GM19463 (cell line): ENCODE results near the gene SCYL2.
"Not testable (repeated sequence)": the region's sequence is repeated elsewhere in the genome, so short reads cannot be mapped to it uniquely, and the experiment has no call there.

Source experiments
- ATAC-seq: cut with Tn5 transposase; IDR thresholded peaks from one replicate; pipeline ENCODE4 v1.9.1; 2021; ENCODE audit warnings: mild to moderate bottlenecking, moderate library complexity; ENCODE audit not compliant: unreplicated experiment

The SCYL2 gene, protein sequence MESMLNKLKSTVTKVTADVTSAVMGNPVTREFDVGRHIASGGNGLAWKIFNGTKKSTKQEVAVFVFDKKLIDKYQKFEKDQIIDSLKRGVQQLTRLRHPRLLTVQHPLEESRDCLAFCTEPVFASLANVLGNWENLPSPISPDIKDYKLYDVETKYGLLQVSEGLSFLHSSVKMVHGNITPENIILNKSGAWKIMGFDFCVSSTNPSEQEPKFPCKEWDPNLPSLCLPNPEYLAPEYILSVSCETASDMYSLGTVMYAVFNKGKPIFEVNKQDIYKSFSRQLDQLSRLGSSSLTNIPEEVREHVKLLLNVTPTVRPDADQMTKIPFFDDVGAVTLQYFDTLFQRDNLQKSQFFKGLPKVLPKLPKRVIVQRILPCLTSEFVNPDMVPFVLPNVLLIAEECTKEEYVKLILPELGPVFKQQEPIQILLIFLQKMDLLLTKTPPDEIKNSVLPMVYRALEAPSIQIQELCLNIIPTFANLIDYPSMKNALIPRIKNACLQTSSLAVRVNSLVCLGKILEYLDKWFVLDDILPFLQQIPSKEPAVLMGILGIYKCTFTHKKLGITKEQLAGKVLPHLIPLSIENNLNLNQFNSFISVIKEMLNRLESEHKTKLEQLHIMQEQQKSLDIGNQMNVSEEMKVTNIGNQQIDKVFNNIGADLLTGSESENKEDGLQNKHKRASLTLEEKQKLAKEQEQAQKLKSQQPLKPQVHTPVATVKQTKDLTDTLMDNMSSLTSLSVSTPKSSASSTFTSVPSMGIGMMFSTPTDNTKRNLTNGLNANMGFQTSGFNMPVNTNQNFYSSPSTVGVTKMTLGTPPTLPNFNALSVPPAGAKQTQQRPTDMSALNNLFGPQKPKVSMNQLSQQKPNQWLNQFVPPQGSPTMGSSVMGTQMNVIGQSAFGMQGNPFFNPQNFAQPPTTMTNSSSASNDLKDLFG

DNA sequence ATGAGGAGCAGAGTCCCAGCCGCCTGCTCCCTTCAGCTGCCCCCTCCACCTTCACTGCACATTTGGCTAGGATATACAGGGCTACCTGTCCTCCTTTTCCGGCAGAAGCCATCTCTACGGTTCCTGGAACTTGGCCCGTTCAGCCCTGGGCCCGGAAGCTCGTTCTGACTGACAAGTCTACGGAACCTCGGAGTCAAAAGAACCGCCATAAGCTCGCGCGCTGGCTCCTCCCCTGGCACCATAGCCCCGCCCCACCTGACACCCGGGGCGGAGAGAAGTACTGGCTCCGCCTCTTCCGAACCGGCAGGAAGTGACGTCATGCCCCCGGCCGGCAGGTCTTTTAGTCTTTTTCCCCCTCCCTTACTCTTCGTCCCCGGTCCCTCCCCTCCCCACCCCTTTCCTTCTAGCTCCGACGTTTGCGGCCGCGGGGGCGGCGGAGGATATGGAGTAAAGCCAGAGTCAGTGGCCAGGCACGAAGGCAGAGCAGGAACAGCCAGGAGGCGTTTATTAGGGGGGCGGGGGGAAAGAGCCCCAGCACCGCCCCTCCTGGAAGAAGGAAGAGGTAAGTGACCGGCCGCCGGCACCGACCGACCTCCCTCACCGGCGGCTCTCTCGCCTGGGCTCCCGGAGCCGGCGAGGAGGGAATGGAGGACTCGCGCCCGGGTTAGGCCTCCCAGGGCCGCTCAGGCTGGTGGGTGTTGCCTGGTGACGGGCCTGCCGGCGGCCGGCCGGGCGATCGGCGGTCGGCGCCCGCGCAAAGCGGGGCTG, at the start of gene SCYL2, which contains the start of gene DEPDC4:
Gene SCYL2 (plus strand): TSS at position 343 of the 768 bp plus-strand sequence. CDS start 15,794 bp downstream, outside the sequence.
Gene DEPDC4 (minus strand): TSS at position 245 of the 768 bp plus-strand sequence. CDS start 3 bp downstream, at position 242.
- ATAC-seq: peak; percentile 84

DNA sequence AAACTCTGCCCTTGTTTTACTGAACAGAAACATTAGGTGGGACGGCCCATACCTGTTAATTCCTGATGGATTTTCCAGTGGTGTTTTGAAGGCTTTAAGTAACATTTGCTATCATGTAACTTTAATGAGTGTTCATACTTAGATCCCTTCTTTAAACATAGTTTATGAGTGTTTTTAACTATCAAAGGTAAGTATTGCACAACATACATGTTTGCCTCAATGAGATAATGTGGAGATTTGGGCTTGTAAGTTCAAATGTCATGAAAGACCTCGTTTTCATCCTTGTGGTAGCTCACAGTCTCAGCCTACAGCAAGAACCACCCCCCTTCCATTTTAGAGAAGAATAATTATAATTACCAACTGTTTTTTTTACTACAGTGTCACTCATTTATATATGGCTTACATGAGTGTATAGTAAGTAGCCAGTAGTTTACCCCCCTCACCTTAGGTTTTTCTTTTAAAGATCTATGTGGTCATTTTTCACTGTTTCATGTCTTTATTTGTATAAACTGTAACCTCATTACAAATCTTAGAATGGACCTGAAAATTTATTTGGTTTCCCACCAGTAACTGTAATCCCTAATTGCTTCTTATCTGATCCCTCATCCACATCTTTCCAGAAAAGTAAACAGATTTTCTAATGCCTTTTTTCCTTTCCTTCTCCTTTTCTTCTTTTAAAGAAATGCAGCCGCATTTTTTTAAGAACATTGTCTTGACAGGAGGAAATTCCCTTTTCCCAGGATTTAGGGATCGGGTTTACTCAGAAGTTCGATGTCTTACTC, 47.5 kb upstream of the SCYL2 start:
- no peak for ATAC-seq

DNA sequence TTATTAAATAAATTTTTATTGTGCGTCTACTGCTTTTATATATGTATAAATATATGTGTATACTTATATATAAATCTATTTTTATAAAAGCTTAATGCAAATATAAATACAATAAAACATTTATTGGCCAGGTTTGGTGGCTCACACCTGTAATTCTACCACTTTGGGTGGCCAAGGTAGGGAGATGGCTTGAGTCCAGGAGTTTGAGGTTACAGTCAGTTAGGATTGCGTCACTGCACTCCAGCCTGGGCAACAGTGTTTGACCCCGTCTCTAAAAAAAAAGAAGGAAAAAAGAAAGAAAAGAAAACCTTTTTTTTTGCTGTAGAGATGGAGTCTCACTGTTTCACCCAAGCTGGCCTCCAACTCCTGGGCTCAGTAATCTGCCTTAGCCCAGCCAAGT, 45.5 kb upstream of the SCYL2 start:
- no peak for ATAC-seq

DNA sequence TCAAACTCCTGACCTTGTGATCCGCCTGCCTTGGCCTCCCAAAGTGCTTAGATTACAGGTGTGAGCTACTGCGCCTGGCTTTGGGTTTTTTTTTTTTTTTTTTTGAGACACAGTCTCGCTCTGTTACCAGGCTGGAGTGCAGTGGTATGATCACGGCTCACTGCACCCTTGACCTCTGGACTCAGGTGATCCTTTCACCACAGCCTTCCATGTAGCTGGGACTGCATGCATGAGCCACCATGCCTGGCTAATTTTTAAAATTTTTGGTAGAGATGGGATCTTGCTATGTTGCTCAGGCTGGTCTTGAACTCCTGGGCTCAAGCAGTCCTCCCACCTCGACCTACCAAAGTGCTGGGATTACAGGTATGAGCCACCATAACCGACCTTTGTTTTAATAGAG, 44.8 kb upstream of the SCYL2 start:
- ATAC-seq: not testable (repeated sequence)

DNA sequence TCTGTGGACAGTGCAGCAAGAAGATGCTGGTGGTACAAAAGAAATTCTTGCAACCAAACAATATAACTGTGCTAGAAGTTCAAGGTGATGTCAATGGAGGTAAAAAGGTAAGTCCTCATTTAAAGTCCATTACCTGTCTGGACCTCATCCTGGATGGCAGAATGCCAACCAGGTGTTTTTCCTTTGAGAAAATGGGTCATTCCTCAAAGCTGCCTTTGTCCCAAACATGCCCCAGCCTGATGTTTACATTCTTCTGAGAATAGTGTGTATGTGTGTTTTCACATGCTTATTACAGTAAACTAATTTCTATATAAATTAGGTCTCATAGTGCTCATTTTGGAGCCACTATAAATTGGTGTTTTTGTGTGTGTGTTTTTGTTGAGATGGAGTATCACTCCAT, 41.5 kb upstream of the SCYL2 start:
- ATAC-seq: no peak

DNA sequence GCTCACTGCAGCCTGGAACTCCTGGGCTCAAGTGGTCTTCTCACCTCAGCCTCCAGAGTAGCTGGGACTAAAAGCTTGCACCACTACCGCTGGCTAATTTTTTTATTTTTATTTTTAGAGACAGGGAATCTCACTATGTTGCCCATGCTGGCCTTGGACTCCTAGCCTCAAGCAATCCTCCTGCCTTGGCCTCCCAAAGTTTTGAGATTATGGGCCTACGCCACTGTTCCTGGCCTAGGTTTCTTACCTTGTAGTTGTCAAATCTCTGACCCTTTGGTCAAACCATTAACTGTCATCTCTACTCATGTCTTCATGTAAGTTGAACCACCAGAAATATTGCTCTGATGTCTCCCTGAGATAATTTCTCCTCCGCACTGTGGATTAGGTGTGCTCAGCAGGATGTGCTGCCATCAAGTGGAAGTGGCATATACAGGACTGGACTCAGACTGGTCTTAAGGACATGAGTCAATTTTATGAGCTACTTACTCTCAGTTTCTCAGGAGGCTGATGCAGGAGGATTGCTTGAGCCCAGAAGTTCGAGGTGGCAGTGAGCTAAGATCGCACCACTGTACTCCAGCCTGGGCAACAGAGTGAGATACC, 37.8 kb upstream of the SCYL2 start:
- ATAC-seq: no peak

DNA sequence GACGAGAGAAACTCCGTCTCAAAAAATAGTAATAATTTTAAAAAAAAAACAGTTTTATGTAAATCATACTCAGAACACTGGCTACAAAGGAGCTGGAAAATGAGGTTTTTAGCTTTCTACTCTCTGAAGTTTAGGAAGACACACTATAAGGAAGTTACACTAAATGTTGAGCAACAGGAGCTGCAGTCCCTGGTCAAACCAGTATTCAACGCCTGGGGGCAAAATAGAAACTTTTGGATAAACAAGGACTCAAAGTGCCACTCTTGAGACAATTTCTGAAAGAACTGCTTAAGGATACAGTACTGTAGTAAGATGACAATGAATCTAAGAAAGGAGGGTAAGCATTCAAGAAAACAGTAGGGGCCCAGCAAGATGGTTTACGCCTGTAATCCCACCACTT, 37.1 kb upstream of the SCYL2 start:
- ATAC-seq: no peak

DNA sequence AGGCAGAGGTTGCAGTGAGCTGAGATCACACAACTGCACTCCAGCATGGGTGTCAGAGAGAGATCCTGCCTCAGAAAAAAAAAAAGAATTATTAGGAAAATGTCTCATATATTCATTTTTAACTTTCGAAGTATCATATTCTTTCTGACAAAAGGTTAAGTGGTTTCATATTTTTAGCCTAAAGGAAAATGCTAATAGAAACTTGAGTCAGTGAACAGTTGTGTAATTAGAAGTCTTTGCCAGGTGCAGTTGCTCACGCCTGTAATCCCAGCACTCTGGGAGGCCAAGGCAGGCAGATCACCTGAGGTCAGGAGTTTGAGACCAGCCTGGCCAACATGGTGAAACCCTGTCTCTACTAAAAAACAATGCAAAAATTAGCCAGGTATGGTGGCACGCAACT, 35.1 kb upstream of the SCYL2 start:
- not testable (repeated sequence) for ATAC-seq

DNA sequence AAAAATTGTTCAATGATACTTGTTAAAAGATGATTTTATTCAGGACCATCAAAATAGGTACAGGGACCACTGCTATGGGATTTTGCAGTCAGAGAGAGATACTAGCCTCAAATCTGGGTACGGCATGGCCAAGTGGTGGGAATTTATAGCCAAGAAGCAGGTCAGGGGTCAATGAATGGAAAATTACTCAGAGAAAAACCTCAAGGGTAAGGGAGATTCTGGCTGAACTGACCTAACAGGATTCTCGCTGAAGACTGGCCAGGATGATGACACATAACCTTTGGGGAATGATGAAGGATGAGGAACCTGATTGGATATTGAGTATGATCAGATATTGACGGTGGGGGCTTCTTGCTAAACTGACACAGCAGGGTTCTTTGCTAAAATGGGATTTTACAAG, 32.8 kb upstream of the SCYL2 start:
- ATAC-seq: no peak

DNA sequence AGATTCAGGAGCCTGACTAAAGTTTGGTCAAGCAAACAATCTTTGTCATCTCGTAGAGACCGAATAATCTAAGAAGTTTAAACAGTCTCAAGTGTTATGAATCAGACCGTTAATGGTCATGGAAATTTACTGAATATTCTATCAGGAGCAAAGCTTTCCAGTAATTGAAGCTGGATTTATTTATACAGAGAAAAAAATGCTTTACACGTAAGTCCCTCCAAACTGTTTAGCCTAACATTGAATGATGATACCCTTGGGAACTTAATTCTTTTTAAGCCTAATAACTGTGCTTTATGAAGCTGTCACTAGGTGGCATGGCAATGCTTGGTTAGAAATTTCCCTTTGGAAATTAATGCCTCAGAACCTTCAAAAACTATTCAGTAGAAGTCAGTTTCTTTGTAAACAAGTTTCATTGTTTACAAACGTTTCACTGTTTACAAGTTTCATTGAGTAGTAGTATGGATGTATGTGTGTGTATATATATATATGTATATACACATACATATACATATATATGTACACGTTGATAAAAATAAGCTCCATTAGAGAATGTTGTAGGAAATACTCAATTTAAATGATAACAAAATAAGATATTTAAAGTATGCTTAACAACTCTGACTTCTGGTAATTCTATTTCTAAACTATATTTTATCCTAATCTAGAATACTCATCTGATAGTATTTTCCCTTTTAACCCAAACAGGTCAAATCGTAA, 32.2 kb upstream of the SCYL2 start:
- no peak for ATAC-seq

DNA sequence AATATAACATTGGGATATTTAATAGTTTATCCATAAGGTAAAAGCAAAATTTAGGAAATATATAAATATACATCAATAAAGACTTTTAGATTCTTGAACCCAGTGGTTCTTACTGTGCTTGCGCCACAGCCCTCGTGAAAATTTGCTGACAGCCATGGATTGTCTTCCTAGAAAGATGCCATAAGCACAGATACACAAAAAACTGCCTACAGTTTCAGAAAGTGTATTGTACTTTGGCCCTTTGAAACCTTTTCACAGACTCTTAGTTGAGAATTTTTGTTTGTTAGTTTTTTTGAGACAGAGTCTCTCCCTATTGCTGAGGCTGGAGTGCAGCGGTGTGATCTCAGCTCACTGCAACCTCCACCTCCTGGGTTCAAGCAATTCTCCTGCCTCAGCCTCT, 28.2 kb upstream of the SCYL2 start:
- no peak for ATAC-seq

DNA sequence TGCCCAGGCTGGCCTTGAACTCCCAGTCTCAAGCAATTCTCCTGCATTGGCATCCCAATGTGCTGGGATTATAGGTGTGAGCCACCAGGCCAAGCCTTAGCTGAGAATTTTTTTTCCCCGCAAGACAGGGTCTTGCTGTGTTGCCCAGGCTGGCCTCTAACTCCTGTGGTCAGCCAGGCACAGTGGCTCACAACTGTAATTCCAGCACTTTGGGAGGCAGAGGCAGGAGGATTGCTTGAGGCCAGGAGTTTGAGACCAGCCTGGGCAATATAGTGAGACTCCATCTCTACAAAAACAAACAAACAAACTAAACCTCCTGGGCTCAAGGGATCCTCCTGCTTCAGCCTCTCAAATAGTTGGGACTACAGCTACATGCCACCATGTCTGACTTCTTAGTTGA, 27.4 kb upstream of the SCYL2 start:
- no peak for ATAC-seq

DNA sequence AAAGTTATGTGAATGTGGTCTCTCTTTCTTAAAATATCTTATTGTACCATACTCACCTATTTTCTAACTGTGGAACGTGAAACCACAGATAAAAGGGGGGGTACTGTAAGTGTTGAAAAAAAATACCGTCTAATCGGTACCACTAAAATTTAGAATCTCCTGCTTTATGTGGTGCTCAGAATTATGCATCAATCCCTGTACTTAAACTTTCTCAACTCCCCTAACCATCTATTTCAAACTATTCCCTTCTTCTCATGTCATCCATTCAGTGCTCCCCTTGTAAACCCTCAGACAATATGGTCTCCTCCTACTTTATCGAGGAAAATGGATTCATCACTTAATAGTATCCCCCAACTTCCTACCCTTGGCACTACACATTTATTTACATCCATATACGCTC, 23.8 kb upstream of the SCYL2 start:
- ATAC-seq: no peak

DNA sequence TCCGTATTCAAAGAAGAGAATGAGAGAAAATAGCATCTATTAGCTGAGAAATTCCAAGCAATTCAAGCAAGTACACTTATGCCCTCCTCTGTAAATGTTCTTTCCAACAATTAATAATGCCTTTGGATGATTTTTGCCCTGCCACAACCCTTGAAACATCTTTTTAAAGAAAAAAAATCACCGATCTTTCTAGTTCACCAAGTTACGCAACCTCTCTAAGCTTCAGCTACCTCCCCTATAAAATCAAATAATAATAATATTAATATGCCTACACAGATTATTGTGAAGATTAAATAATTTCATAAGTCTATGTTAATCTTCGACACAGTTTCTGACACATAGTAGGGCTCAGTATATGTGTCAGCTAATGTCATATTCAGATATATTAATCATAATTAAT, 19.2 kb upstream of the SCYL2 start:
- no peak for ATAC-seq

DNA sequence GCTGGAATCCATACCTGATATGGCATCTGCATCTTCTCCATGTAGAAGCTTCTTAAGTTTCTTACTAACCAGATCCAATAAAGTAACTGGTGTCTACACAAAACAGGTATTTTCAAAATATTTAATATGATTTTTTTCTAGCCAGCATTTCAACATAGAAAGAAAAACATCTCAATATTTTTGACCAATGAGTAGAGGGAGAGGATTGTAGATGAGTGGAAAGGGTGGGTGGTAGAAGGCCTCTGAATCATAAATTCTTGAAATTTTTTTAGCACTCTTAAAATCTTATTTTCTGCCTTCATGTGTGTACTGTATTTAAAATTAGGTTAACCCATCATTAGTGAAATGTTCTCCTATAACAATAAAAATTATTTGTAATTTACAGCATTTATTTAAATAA, 18.1 kb upstream of the SCYL2 start:
- no peak for ATAC-seq

DNA sequence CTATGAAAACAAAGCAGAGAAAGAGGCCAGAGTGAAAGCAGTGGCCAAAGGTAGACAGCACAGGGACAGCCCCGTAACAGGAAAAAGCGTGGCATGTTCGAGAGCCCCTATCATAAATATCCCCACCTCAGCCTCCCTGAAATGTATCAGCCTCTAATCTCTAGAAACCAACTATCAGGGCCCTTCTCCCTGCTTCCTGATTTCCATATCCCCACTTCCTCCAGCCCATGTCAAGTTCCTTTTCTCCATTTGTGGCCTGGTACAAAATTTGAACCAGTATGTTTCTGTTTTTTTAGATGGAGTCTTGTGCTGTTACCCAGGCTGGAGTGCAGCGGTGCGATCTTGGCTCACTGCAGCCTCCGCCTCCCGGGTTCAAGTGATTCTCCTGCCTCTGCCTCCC, 17.0 kb upstream of the SCYL2 start:
- ATAC-seq: no peak

DNA sequence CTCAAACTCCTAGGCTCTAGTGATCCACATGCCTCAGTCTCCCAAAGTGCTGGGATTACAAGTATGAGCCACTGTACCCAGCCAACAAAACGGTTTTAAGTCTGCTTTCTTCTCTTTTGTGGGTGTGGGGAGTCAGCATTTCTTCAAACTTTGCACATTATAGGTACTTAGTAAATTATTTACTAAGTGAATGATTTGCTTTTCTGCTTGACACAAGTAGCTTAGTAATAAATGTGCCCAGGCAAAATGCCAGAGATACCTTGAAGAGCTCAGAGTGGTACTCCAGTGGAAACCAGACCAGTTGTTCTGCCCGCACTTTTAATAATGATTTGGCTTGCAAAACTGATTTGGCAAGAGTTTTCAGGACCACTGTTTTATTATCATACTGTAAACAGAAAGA, 15.1 kb upstream of the SCYL2 start:
- no peak for ATAC-seq

DNA sequence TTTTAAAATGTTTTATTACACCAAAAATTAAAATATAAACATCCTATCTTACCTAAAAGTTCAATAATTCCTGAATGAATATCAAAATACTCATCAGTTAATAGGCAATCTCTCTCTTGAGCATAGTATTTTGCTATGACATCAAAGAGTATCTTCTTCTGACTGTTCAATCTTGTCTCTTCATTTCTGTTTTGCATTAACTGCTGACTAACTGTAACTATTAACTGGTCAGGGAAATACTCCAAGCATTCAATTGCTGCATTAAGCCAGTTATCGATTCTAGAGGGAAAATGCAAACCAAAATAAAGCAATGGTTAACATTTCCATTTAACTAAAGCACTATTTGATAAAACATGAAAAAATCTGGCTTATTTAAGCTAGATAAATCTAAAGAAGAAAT, 13.5 kb upstream of the SCYL2 start:
- ATAC-seq: no peak

DNA sequence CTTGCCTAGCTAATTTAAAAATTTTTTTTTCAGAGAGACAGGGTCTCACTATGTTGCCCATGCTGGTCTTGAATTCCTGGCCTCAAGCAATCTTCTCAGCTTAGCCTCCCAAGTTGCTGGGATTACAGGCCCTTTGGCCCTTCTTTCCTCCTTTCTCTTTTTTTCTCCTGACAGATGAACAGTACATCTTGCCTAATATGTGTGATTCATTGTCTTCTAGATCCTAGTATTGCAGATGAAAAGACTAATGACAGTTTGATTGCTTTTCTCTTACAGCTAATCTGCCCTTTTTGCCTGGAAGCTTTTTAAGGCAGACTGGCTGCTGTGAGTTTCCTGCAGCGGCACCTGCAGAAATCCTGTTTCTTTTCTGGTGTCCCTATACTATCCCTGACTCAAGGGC, 12.1 kb upstream of the SCYL2 start:
- no peak for ATAC-seq
